Panc1 (cell line): ENCODE data around the gene SGO2. TPM values are rescaled to one million over a fixed set of nuclear protein-coding genes. Genes with fewer than 3 reads are reported as not detected.

Experiments used
- ATAC-seq: fragments of 200-7000 bp; cut with Tn5 transposase; 2 replicates; pipeline ENCODE4 v1.9.1; 2020; ENCODE audit warnings: mild to moderate bottlenecking, moderate library complexity
- BruUV-seq: library from RNA; stranded (reverse); fragments of 400-500 nt; replicated peaks from 2 replicates; lab custom pipeline; 2021; lab: Mats Ljungman, UMichigan
- CTCF ChIA-PET: fragments of 300-600 bp; sonication (Branson Sonifier 250); formaldehyde crosslinking; loops from one replicate; lab custom pipeline; 2022; ENCODE audit warnings: antibody characterized with exemption; lab: Charles Lee
- POLR2A ChIA-PET: fragments of 300-600 bp; sonication (Branson Sonifier 250); formaldehyde crosslinking; loops from one replicate; lab custom pipeline; 2022; ENCODE audit warnings: antibody characterized with exemption; lab: Charles Lee
- DNase-seq: peaks from one replicate; pipeline ENCODE4 v3.0.0-alpha.2; 2010; ENCODE audit warnings: low read depth, low spot score
- H3K27ac ChIP-seq: 2 replicates; pipeline ENCODE4 v1.5.1; 2011; ENCODE audit warnings: mild to moderate bottlenecking, low read length, inconsistent platforms
- H3K27me3 ChIP-seq: fragments of 200-500 bp; sonication (Bioruptor generic); 2 replicates; pipeline ENCODE4 v1.6.0; 2014; ENCODE audit warnings: low read length, inconsistent platforms; ENCODE audit not compliant: control insufficient read depth, insufficient read depth
- H3K36me3 ChIP-seq: fragments of 200-500 bp; sonication (Bioruptor generic); 2 replicates; pipeline ENCODE4 v1.5.1; 2014; ENCODE audit warnings: inconsistent platforms, mild to moderate bottlenecking, low read length, moderate library complexity; ENCODE audit not compliant: control insufficient read depth, insufficient read depth
- H3K4me1 ChIP-seq: 2 replicates; pipeline ENCODE4 v1.5.1; 2011; ENCODE audit warnings: inconsistent platforms, mild to moderate bottlenecking, low read length, moderate library complexity; ENCODE audit not compliant: control insufficient read depth, insufficient read depth
- H3K4me3 ChIP-seq, 2 experiments: 2 replicates each; pipeline ENCODE4 v1.5.1; 2011 to 2012; ENCODE audit warnings: low read depth in 2 of 2, low read length in 2 of 2, mild to moderate bottlenecking in 2 of 2, inconsistent platforms in 1 of 2, moderate library complexity in 1 of 2
- H3K9me3 ChIP-seq: fragments of 200-500 bp; sonication (Bioruptor generic); 2 replicates; pipeline ENCODE4 v1.5.1; 2014; ENCODE audit warnings: low read depth, mild to moderate bottlenecking, inconsistent platforms, low read length, moderate library complexity; ENCODE audit not compliant: control insufficient read depth, insufficient read depth
- CTCF ChIP-seq: fragments of 450-650 bp; IDR thresholded peaks from 2 replicates; pipeline ENCODE4 v1.5.1; 2017; ENCODE audit warnings: mild to moderate bottlenecking
- POLR2AphosphoS5 ChIP-seq: IDR thresholded peaks from 2 replicates; pipeline ENCODE4 v1.6.1; 2012; ENCODE audit warnings: mild to moderate bottlenecking, low read depth, low read length, moderate library complexity
- REST ChIP-seq, 2 experiments: IDR thresholded peaks; 2 replicates each; pipeline ENCODE4 v1.6.1; 2011 to 2012; ENCODE audit warnings: low read depth in 2 of 2, control low read depth in 1 of 2, low read length in 1 of 2, mild to moderate bottlenecking in 1 of 2, moderate library complexity in 1 of 2; ENCODE audit not compliant: insufficient read depth in 1 of 2
- SIN3A ChIP-seq: IDR thresholded peaks from 2 replicates; pipeline ENCODE4 v1.6.1; 2012; ENCODE audit warnings: low read depth, mild to moderate bottlenecking, low read length, moderate library complexity, borderline replicate concordance; ENCODE audit not compliant: insufficient read depth
- TCF7L2 ChIP-seq: IDR thresholded peaks from 2 replicates; pipeline ENCODE4 v1.6.1; 2011; ENCODE audit warnings: mild to moderate bottlenecking, low read depth, low read length, inconsistent platforms
- in situ Hi-C: cut with HindIII; loops from 2 replicates; pipeline ENCODE4 v1.10.0; 2016; ENCODE audit warnings: low sequenced_read_pairs, low pct_unique_long_range_greater_than_20kb
- intact Hi-C: fragments of 100-400 bp; cut with micrococcal nuclease; formaldehyde crosslinking; loops from one replicate; pipeline ENCODE4 v1.10.0; 2022; ENCODE audit not compliant: unreplicated experiment
- total RNA-seq: library from RNA; stranded (reverse); gene quantifications from one replicate; pipeline ENCODE4 v1.2.1, GENCODE V29; 2021; ENCODE audit not compliant: unreplicated experiment

The SGO2 gene
- total RNA-seq, 1 experiment from 2014 or later: 34.0 TPM

GRCh38 chr2:200525066-200525465 is 941 bp upstream of the SGO2 start:
- in situ Hi-C loops (no loop called here), intact Hi-C loops (no loop called here)
- CTCF ChIA-PET: no interaction called here
- POLR2A ChIA-PET: interaction anchor here (1.1 kb wide), 1 partner anchor 41 kb away, joined by 5 read pairs; no protein-coding TSS in a partner anchor
- H3K9me3 ChIP-seq: no peaks in the 10 kb centered on the region
- peaks cover 8% of the 10 kb centered on the region; the same call in 1 of the 2 replicates for H3K36me3 ChIP-seq
- H3K27ac ChIP-seq: peak overlapping the region; percentile 98; the same call in 1 of the 2 replicates
- H3K4me1 ChIP-seq: peaks cover 19% of the 10 kb centered on the region
- no peak for ATAC-seq
- peak overlapping the region in 1 of 2 experiments; percentile 88; a peak in 2 of 4 replicates for H3K4me3 ChIP-seq
- no peak for DNase-seq
- TF ChIP-seq TCF7L2 (no peak), SIN3A (no peak), POLR2AphosphoS5 (no peak), REST (IDR thresholded peaks at IDR 0.05; ENCODE audit: insufficient read depth in 1 of 2, low read depth in 2 of 2, low read length in 1 of 2) (no peak), CTCF (no peak)
- no TSS peak for BruUV-seq
- no peaks in the 10 kb centered on the region for H3K27me3 ChIP-seq

GRCh38 chr2:200525551-200525881 is 491 bp upstream of the SGO2 start:
- POLR2A ChIA-PET: interaction anchor here (1.1 kb wide), 1 partner anchor 41 kb away, joined by 5 read pairs; no protein-coding TSS in a partner anchor
- peak overlapping the region; percentile 98 for H3K27ac ChIP-seq
- CTCF ChIA-PET: interaction anchor here (0.6 kb wide), 1 partner anchor 216 kb away, joined by 3 read pairs; no protein-coding TSS in a partner anchor

More at GRCh38 chr2:200525551-200525881, 491 bp upstream of the SGO2 start:
- Histone ChIP-seq H3K9me3 (no peaks in the 10 kb centered on the region), H3K27me3 (no peaks in the 10 kb centered on the region), H3K4me1 (peaks cover 19% of the 10 kb centered on the region), H3K36me3 (peaks cover 8% of the 10 kb centered on the region; the same call in 1 of the 2 replicates), H3K4me3 (peak overlapping the region; percentile 88 to 98)
- intact Hi-C loops: no loop called here
- ATAC-seq (no peak), DNase-seq (no peak)
- in situ Hi-C loops: no loop called here
- TF ChIP-seq REST (IDR thresholded peaks at IDR 0.05; ENCODE audit: insufficient read depth in 1 of 2, low read depth in 2 of 2, low read length in 1 of 2) (no peak), POLR2AphosphoS5 (no peak), CTCF (no peak), SIN3A (no peak), TCF7L2 (no peak)
- BruUV-seq: no TSS peak
